Testis (tissue), 2 donors: Measurements from ENCODE around the gene PLOD1.

Source experiments
- CTCF ChIP-seq, 3 experiments: fragments of 450-650 bp in 2 of 3; fragments of 200-600 bp in 1 of 3; sonication (generic) in 1 of 3; IDR thresholded peaks; one replicate each; pipeline ENCODE4 v1.5.1; 2016 to 2019; ENCODE audit warnings: antibody characterized with exemption in 3 of 3, mild to moderate bottlenecking in 2 of 3, moderate library complexity in 1 of 3
- POLR2A ChIP-seq: fragments of 450-650 bp; IDR thresholded peaks from one replicate; pipeline ENCODE4 v1.6.1; 2017; ENCODE audit warnings: antibody characterized with exemption, mild to moderate bottlenecking, moderate library complexity

- no peak for TF ChIP-seq CTCF (IDR thresholded peaks at IDR 0.05)
- no peak for TF ChIP-seq POLR2A
These were observed 14.4 kb downstream of the PLOD1 start for GRCh38 chr1:11948822-11949458.
